ENCODE data around the gene ARMC7.

GRCh38 chr17:75078284-75079022 lies 31.3 kb upstream of the ARMC7 start:
- TF ChIP-seq CTCF (conservative IDR thresholded peaks at IDR 0.05 in 1 of 2, IDR thresholded peaks at IDR 0.05 in 1 of 2; ENCODE audit: low read depth in 1 of 2, low read length in 2 of 2) (no peak), EZH2 (IDR thresholded peaks at IDR 0.05; ENCODE audit: low read length, missing control alignments) (no peak)
